H9 (cell line): ENCODE results near the gene SUPT7L. TPM values are rescaled to one million over a fixed set of nuclear protein-coding genes. Genes with fewer than 3 reads are reported as not detected.

Source experiments
- DNase-seq: peaks from one replicate; pipeline ENCODE4 v3.0.0-alpha.2; 2017
- H2AFZ ChIP-seq: one replicate; pipeline ENCODE4 v1.6.1; 2013; ENCODE audit warnings: mild to moderate bottlenecking, low read length, control low read depth, moderate library complexity
- H2AK5ac ChIP-seq: 2 replicates; pipeline ENCODE4 v1.6.1; 2013; ENCODE audit warnings: low read length, control low read depth, mixed read lengths; ENCODE audit not compliant: insufficient read length
- H2BK120ac ChIP-seq: one replicate; pipeline ENCODE4 v1.6.1; 2013; ENCODE audit warnings: low read depth, mild to moderate bottlenecking, low read length, control low read depth, inconsistent platforms; ENCODE audit not compliant: poor library complexity, severe bottlenecking
- H2BK12ac ChIP-seq: 2 replicates; pipeline ENCODE4 v1.6.1; 2013; ENCODE audit warnings: low read length, control low read depth, mixed read lengths, low read depth; ENCODE audit not compliant: insufficient read length
- H2BK15ac ChIP-seq: 2 replicates; pipeline ENCODE4 v1.6.1; 2013; ENCODE audit warnings: low read depth, low read length, control low read depth
- H2BK20ac ChIP-seq: one replicate; pipeline ENCODE4 v1.6.1; 2013; ENCODE audit warnings: low read depth, mild to moderate bottlenecking, low read length, control low read depth, inconsistent platforms; ENCODE audit not compliant: poor library complexity, severe bottlenecking
- H2BK5ac ChIP-seq: 2 replicates; pipeline ENCODE4 v1.6.1; 2013; ENCODE audit warnings: low read length, control low read depth, mixed read lengths; ENCODE audit not compliant: insufficient read length
- H3K14ac ChIP-seq: 2 replicates; pipeline ENCODE4 v1.6.1; 2013; ENCODE audit warnings: low read length, control low read depth; ENCODE audit not compliant: insufficient read depth
- H3K18ac ChIP-seq: 2 replicates; pipeline ENCODE4 v1.6.1; 2013; ENCODE audit warnings: low read depth, mild to moderate bottlenecking, mixed read lengths, low read length, control low read depth; ENCODE audit not compliant: insufficient read length
- H3K23ac ChIP-seq: 2 replicates; pipeline ENCODE4 v1.6.1; 2013; ENCODE audit warnings: low read length, control low read depth, mixed read lengths, low read depth; ENCODE audit not compliant: insufficient read length
- H3K23me2 ChIP-seq: 2 replicates; pipeline ENCODE4 v1.6.1; 2013; ENCODE audit warnings: low read depth, mild to moderate bottlenecking, mixed read lengths, low read length, control low read depth; ENCODE audit not compliant: insufficient read length, poor library complexity, severe bottlenecking
- H3K27ac ChIP-seq: 2 replicates; pipeline ENCODE4 v1.5.1; 2013; ENCODE audit warnings: low read length, control low read depth, mixed read lengths, low read depth; ENCODE audit not compliant: insufficient read length
- H3K27me3 ChIP-seq: 2 replicates; pipeline ENCODE4 v1.6.1; 2013; ENCODE audit warnings: low read length, control low read depth, inconsistent platforms; ENCODE audit not compliant: insufficient read depth
- H3K4ac ChIP-seq: 2 replicates; pipeline ENCODE4 v1.6.1; 2013; ENCODE audit warnings: low read depth, mild to moderate bottlenecking, control low read depth, inconsistent platforms, low read length, moderate library complexity
- H3K4me1 ChIP-seq: 2 replicates; pipeline ENCODE4 v1.6.1; 2013; ENCODE audit warnings: low read length, control low read depth, inconsistent platforms; ENCODE audit not compliant: insufficient read depth
- H3K4me2 ChIP-seq: 2 replicates; pipeline ENCODE4 v1.6.1; 2013; ENCODE audit warnings: low read length, control low read depth, mixed read lengths; ENCODE audit not compliant: insufficient read length, insufficient read depth
- H3K56ac ChIP-seq: 2 replicates; pipeline ENCODE4 v1.6.1; 2013; ENCODE audit warnings: low read depth, mild to moderate bottlenecking, mixed read lengths, low read length, control low read depth; ENCODE audit not compliant: insufficient read length
- H3K79me1 ChIP-seq: 2 replicates; pipeline ENCODE4 v1.6.1; 2013; ENCODE audit warnings: low read depth, mild to moderate bottlenecking, moderate library complexity, low read length, control low read depth, inconsistent platforms; ENCODE audit not compliant: insufficient read depth, poor library complexity, severe bottlenecking
- H3K79me2 ChIP-seq: 2 replicates; pipeline ENCODE4 v1.6.1; 2013; ENCODE audit warnings: low read length, control low read depth, inconsistent platforms; ENCODE audit not compliant: insufficient read depth
- H3K9ac ChIP-seq: 2 replicates; pipeline ENCODE4 v1.6.1; 2013; ENCODE audit warnings: low read length, control low read depth, mixed read lengths; ENCODE audit not compliant: insufficient read length; ENCODE audit errors: extremely low read depth
- H3K9me3 ChIP-seq: one replicate; pipeline ENCODE4 v1.6.1; 2013; ENCODE audit warnings: low read depth, low read length, inconsistent platforms; ENCODE audit not compliant: control insufficient read depth
- H3T11ph ChIP-seq: one replicate; pipeline ENCODE4 v1.6.1; 2013; ENCODE audit warnings: mild to moderate bottlenecking, low read length, control low read depth, inconsistent platforms
- H4K20me1 ChIP-seq: one replicate; pipeline ENCODE4 v1.6.1; 2013; ENCODE audit not compliant: control insufficient read depth, insufficient read length, insufficient read depth
- H4K5ac ChIP-seq: 2 replicates; pipeline ENCODE4 v1.6.1; 2013; ENCODE audit warnings: low read depth, mild to moderate bottlenecking, mixed read lengths, low read length, control low read depth; ENCODE audit not compliant: insufficient read length
- H4K8ac ChIP-seq: replicated peaks from 2 replicates; pipeline ENCODE4 v1.6.1; 2013; ENCODE audit warnings: low read length, control low read depth, mixed read lengths, low read depth; ENCODE audit not compliant: insufficient read length
- H4K91ac ChIP-seq: 2 replicates; pipeline ENCODE4 v1.6.1; 2013; ENCODE audit warnings: low read depth, mild to moderate bottlenecking, moderate library complexity, mixed read lengths, low read length, control low read depth; ENCODE audit not compliant: insufficient read length
- H3K27ac Mint-ChIP-seq, 3 experiments: 2 replicates in 2 of 3; 3 replicates in 1 of 3; pipeline ENCODE4 v1.8.0; 2020 to 2021; ENCODE audit warnings: mixed read lengths in 3 of 3, mild to moderate bottlenecking in 1 of 3, moderate library complexity in 1 of 3
- H3K27me3 Mint-ChIP-seq: 2 replicates; pipeline ENCODE4 v1.8.0; 2021; ENCODE audit warnings: low read depth, mild to moderate bottlenecking, moderate library complexity, mixed read lengths
- H3K36me3 Mint-ChIP-seq, 3 experiments: 2 replicates in 2 of 3; 3 replicates in 1 of 3; pipeline ENCODE4 v1.8.0; 2020 to 2021; ENCODE audit warnings: low read depth in 3 of 3, mixed read lengths in 3 of 3; ENCODE audit not compliant: insufficient read depth in 1 of 3
- H3K4me1 Mint-ChIP-seq, 2 experiments: 2 replicates each; pipeline ENCODE4 v1.8.0; 2020; ENCODE audit warnings: mixed read lengths in 2 of 2
- H3K4me3 Mint-ChIP-seq, 2 experiments: 2 replicates in 1 of 2; 3 replicates in 1 of 2; pipeline ENCODE4 v1.8.0; 2020 to 2021; ENCODE audit warnings: mild to moderate bottlenecking in 2 of 2, mixed read lengths in 2 of 2, moderate library complexity in 1 of 2
- H3K9me3 Mint-ChIP-seq, 2 experiments: 2 replicates in 1 of 2; 3 replicates in 1 of 2; pipeline ENCODE4 v1.8.0; 2020; ENCODE audit warnings: mild to moderate bottlenecking in 2 of 2, mixed read lengths in 2 of 2, moderate library complexity in 1 of 2
- CTCF ChIP-seq: fragments of 200-600 bp; sonication (generic); conservative IDR thresholded peaks from 3 replicates; pipeline ENCODE4 v1.8.0; 2021; ENCODE audit warnings: antibody characterized with exemption, mild to moderate bottlenecking
- WGBS: extraction: QIAGEN DNeasy Blood & Tissue Kit; methylation state at CpG from one replicate; pipeline ENCODE4 v1.1.7; 2013; ENCODE audit warnings: missing lambda C conversion rate, low lambda C conversion rate, mixed read lengths; ENCODE audit not compliant: insufficient read length; ENCODE audit errors: extremely low coverage; 5-methylcytosine and 5-hydroxymethylcytosine counted together
- total RNA-seq: library from RNA; stranded (reverse); gene quantifications from 2 replicates; pipeline ENCODE4 v1.2.1, GENCODE V29; 2021

SUPT7L gene
- total RNA-seq, 1 experiment from 2014 or later, result 30.4 TPM

- no peak for DNase-seq
- Histone ChIP-seq H2BK12ac (no peak overlapping the region), H3K23ac (no peak overlapping the region), H4K5ac (no peak overlapping the region), H3K4me2 (no peak overlapping the region), H3K18ac (no peak overlapping the region), H4K8ac (no peak overlapping the region), H3K4ac (no peak overlapping the region), H3K14ac (no peak overlapping the region), H2BK20ac (no peak overlapping the region), H3K4me1 (no peaks in the 10 kb centered on the region), H2BK120ac (no peak overlapping the region), H3K27me3 (no peaks in the 10 kb centered on the region), H3K9ac (no peak overlapping the region), H2BK15ac (no peak overlapping the region), H3K27ac (no peak overlapping the region), H3K23me2 (no peaks in the 10 kb centered on the region), H2AK5ac (no peak overlapping the region), H4K91ac (no peak overlapping the region), H3K56ac (no peak overlapping the region), H2BK5ac (no peak overlapping the region), H3K9me3 (no peaks in the 10 kb centered on the region), H4K20me1 (no peaks in the 10 kb centered on the region), H3K79me2 (no peaks in the 10 kb centered on the region), H2AFZ (no peak overlapping the region), H3K79me1 (no peaks in the 10 kb centered on the region), H3T11ph (no peak overlapping the region)
- no CpG with 5 or more reads among the region's 5 CpGs for WGBS
- Mint-ChIP-seq H3K9me3 (no peaks in the 10 kb centered on the region), H3K36me3 (peaks cover 27 to 75% (median 63%) of the 10 kb centered on the region in 3 experiments), H3K4me1 (no peaks in the 10 kb centered on the region), H3K27me3 (no peaks in the 10 kb centered on the region), H3K27ac (no peak overlapping the region), H3K4me3 (no peak overlapping the region)
- TF ChIP-seq CTCF, result no peak
Measured at GRCh38 chr2:27636766-27637165, 26.6 kb downstream of the SUPT7L start.
